Neural progenitor cell (in vitro differentiated cells): Measurements from ENCODE around the gene C10orf71.

Experiments used
- CTCF ChIP-seq: fragments of 200-600 bp; sonication (generic); IDR thresholded peaks from 2 replicates; pipeline ENCODE4 v1.5.1; 2017; ENCODE audit warnings: antibody characterized with exemption, mild to moderate bottlenecking
- EZH2 ChIP-seq: fragments of 200-600 bp; sonication (generic); IDR thresholded peaks from 2 replicates; pipeline ENCODE4 v1.6.1; 2017; ENCODE audit warnings: antibody characterized with exemption, mild to moderate bottlenecking, moderate library complexity

DNA sequence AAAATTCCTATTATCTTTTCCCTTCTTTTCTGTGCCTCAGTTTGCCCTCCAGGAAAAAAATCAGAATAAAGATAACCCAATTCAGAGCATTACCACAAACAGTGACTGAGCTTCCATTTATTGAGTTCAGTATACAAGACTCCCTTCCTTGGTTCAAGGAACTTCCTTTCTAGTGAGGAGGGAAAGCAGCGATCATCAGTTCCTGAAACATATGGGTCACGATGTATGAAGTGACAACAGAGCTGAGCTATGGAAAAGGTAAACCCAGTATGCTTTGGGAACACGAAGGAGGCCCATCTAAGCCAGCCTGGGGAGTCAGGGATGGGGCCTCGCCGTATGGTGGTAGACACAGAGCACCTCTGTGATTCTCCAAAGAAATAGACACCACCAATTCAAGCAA lies 15.8 kb downstream of the C10orf71 start:
- TF ChIP-seq CTCF (no peak), EZH2 (no peak)
